ENCODE results near the gene STK32C. TPM values are rescaled to one million over a fixed set of nuclear protein-coding genes. Genes with fewer than 3 reads are reported as not detected.

Gene STK32C
- total and polyA plus RNA-seq, 8 donors = 3.3 to 13.2 (median 5.2) TPM

- no peaks in the 10 kb centered on the region for H3K9me3 ChIP-seq
- 89 to 94% methylated on average over 13 of the region's 13 CpGs for WGBS, 2 donors
- DNase-seq (peak in 2 of 6 donors; percentile 10 to 52), ATAC-seq (no peak), FAIRE-seq (no peak)
- no peak overlapping the region for H3K4me3 ChIP-seq
- intact Hi-C loops (cut with DNase I) = no loop called here
- TF ChIP-seq CTCF (IDR thresholded peaks at IDR 0.05) = no peak
- no peaks in the 10 kb centered on the region for H3K4me1 ChIP-seq
- H3K27me3 ChIP-seq = no peaks in the 10 kb centered on the region
- no peaks in the 10 kb centered on the region for H3K36me3 ChIP-seq
- H3K27ac ChIP-seq = no peak overlapping the region
Measured at GRCh38 chr10:132236881-132237280, 70.9 kb downstream of the STK32C start.

- no peak for TF ChIP-seq CTCF (IDR thresholded peaks at IDR 0.05)
- Histone ChIP-seq H3K4me3 (no peak overlapping the region), H3K36me3 (no peaks in the 10 kb centered on the region), H3K27me3 (no peaks in the 10 kb centered on the region), H3K27ac (no peak overlapping the region), H3K9me3 (no peaks in the 10 kb centered on the region), H3K4me1 (no peaks in the 10 kb centered on the region)
- intact Hi-C loops (cut with DNase I) = no loop called here
- ATAC-seq (no peak), DNase-seq (peak in 2 of 6 donors; percentile 6 to 55), FAIRE-seq (no peak)
- 88 to 93% methylated on average over 21 of the region's 21 CpGs for WGBS, 2 donors
Measured at GRCh38 chr10:132236161-132236560, 71.6 kb downstream of the STK32C start.

GRCh38 chr10:132234860-132235259, 72.9 kb downstream of the STK32C start:
- intact Hi-C loops (cut with DNase I) = no loop called here
- no peak for ATAC-seq
- Histone ChIP-seq H3K27ac (no peak overlapping the region), H3K36me3 (no peaks in the 10 kb centered on the region), H3K4me1 (no peaks in the 10 kb centered on the region), H3K4me3 (no peak overlapping the region), H3K27me3 (no peaks in the 10 kb centered on the region), H3K9me3 (no peaks in the 10 kb centered on the region)
- no peak for FAIRE-seq
- DNase-seq = peak in 1 of 6 donors; percentile 3
- no peak for TF ChIP-seq CTCF (IDR thresholded peaks at IDR 0.05)
- WGBS, 2 donors = 91 to 99% methylated on average over 6 of the region's 6 CpGs

- intact Hi-C loops (cut with DNase I) = no loop called here
- H3K27me3 ChIP-seq = no peaks in the 10 kb centered on the region
- no peaks in the 10 kb centered on the region for H3K4me1 ChIP-seq
- no peak for TF ChIP-seq CTCF (IDR thresholded peaks at IDR 0.05)
- no peaks in the 10 kb centered on the region for H3K36me3 ChIP-seq
- WGBS, 2 donors = 81 to 85% methylated on average over 18 of the region's 18 CpGs
- no peak overlapping the region for H3K4me3 ChIP-seq
- no peaks in the 10 kb centered on the region for H3K9me3 ChIP-seq
- FAIRE-seq (no peak), DNase-seq (peak in 2 of 6 donors; percentile 4 to 28), ATAC-seq (no peak)
- H3K27ac ChIP-seq = no peak overlapping the region
Measured at GRCh38 chr10:132233501-132234085, 74.2 kb downstream of the STK32C start.

GRCh38 chr10:132232981-132233380, 74.8 kb downstream of the STK32C start:
- TF ChIP-seq CTCF (IDR thresholded peaks at IDR 0.05) = no peak
- FAIRE-seq = no peak
- Histone ChIP-seq H3K4me1 (no peaks in the 10 kb centered on the region), H3K4me3 (no peak overlapping the region), H3K27ac (no peak overlapping the region), H3K27me3 (no peaks in the 10 kb centered on the region), H3K36me3 (no peaks in the 10 kb centered on the region), H3K9me3 (no peaks in the 10 kb centered on the region)
- 72 to 73% methylated on average over 9 of the region's 9 CpGs for WGBS, 2 donors
- intact Hi-C loops (cut with DNase I) = no loop called here
- ATAC-seq = no peak
- peak in 2 of 6 donors; percentile 8 to 29 for DNase-seq

All from pancreas (tissue), 10 donors.